Activated B cell treated with CpG ODN at 0.5 μM for 24 hours (primary cell): ENCODE results near the gene EXT2. TPM values are rescaled to one million over a fixed set of nuclear protein-coding genes. Genes with fewer than 3 reads are reported as not detected.

Experiments used
- ATAC-seq: fragments of 200-7000 bp; cut with Tn5 transposase; one replicate; pipeline ENCODE4 v1.10.0; 2021; ENCODE audit warnings: low read depth, mild to moderate bottlenecking, moderate library complexity
- CTCF ChIA-PET: fragments of 350-600 bp; sonication (Branson Sonifier 250); formaldehyde crosslinking; loops from one replicate; lab custom pipeline; 2021; ENCODE audit warnings: antibody characterized with exemption; lab: Charles Lee
- POLR2A ChIA-PET: fragments of 350-600 bp; sonication (Branson Sonifier 250); formaldehyde crosslinking; loops from one replicate; lab custom pipeline; 2021; ENCODE audit warnings: antibody characterized with exemption; lab: Charles Lee
- DNase-seq: peaks from one replicate; pipeline ENCODE4 v3.0.0; 2022
- H3K27ac Mint-ChIP-seq: one replicate; pipeline ENCODE4 v1.8.0; 2020; ENCODE audit warnings: mixed read lengths
- H3K27me3 Mint-ChIP-seq: one replicate; pipeline ENCODE4 v1.8.0; 2021; ENCODE audit warnings: mixed read lengths
- H3K36me3 Mint-ChIP-seq: one replicate; pipeline ENCODE4 v1.8.0; 2021; ENCODE audit warnings: low read depth, mixed read lengths
- H3K4me1 Mint-ChIP-seq: one replicate; pipeline ENCODE4 v1.8.0; 2021; ENCODE audit warnings: mixed read lengths
- H3K4me3 Mint-ChIP-seq: one replicate; pipeline ENCODE4 v1.8.0; 2020; ENCODE audit warnings: mild to moderate bottlenecking, mixed read lengths
- H3K9me3 Mint-ChIP-seq: one replicate; pipeline ENCODE4 v1.8.0; 2020; ENCODE audit warnings: mixed read lengths
- CTCF ChIP-seq: fragments of 200-600 bp; IDR thresholded peaks from one replicate; pipeline ENCODE4 v1.8.0; 2022; ENCODE audit warnings: antibody characterized with exemption, mild to moderate bottlenecking
- intact Hi-C: fragments of 100-400 bp; cut with micrococcal nuclease; formaldehyde crosslinking; loops from one replicate; pipeline ENCODE4 v1.15.1; 2024
- total RNA-seq: library from RNA; stranded (reverse); gene quantifications from 2 replicates; pipeline ENCODE4 v1.2.3, GENCODE V29; 2022

EXT2 gene
- total RNA-seq, 1 donor from 2014 or later: 22.1 TPM

DNA sequence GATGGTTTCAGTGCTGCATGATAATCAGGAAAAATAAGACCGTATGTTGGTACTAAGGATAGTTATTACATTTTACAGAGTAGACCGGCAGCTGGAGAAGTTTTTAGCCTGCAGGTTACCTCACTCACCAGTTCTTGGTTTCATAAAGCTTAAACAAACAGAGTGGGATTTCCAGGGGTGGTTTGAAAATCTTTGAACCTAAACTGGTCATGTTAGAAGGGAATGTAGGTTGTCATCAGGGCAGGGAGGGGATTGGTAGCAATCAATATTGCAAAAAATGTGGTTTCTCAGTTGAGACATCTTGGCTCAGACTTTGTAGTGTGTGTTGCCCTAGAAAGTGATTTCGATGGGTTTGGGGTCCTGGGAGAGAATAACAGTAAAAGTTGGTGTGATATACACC lies 17.5 kb downstream of the EXT2 start:
- Mint-ChIP-seq H3K4me1 (peaks cover 5% of the 10 kb centered on the region), H3K9me3 (no peaks in the 10 kb centered on the region), H3K27ac (no peak overlapping the region), H3K27me3 (no peaks in the 10 kb centered on the region), H3K4me3 (no peak overlapping the region), H3K36me3 (peaks cover 64% of the 10 kb centered on the region)
- no peak for DNase-seq
- TF ChIP-seq CTCF: no peak
- POLR2A ChIA-PET: no interaction called here
- CTCF ChIA-PET: no interaction called here
- no peak for ATAC-seq
- intact Hi-C loops: loop anchor here (10.0 kb wide), 1 partner anchor 512 kb away; no protein-coding TSS in a partner anchor

- DNase-seq (no peak), ATAC-seq (no peak)
- H3K9me3 Mint-ChIP-seq: no peaks in the 10 kb centered on the region
- intact Hi-C loops: loop anchor here (10.0 kb wide), 1 partner anchor 511 kb away; no protein-coding TSS in a partner anchor
- ChIA-PET CTCF (interaction anchor here (1.3 kb wide), 1 partner anchor 10 kb away, joined by 3 read pairs; no protein-coding TSS in a partner anchor), POLR2A (no interaction called here)
- H3K4me3 Mint-ChIP-seq: no peak overlapping the region
- H3K4me1 Mint-ChIP-seq: peaks cover 5% of the 10 kb centered on the region
- H3K27ac Mint-ChIP-seq: no peak overlapping the region
- TF ChIP-seq CTCF: no peak
- H3K36me3 Mint-ChIP-seq: peaks cover 62% of the 10 kb centered on the region
- no peaks in the 10 kb centered on the region for H3K27me3 Mint-ChIP-seq
These were observed 18.1 kb downstream of the EXT2 start for GRCh38 chr11:44113572-44113971.

- DNase-seq (no peak), ATAC-seq (no peak)
- Mint-ChIP-seq H3K4me1 (no peaks in the 10 kb centered on the region), H3K36me3 (peaks cover 76% of the 10 kb centered on the region), H3K27ac (no peak overlapping the region), H3K27me3 (no peaks in the 10 kb centered on the region), H3K9me3 (no peaks in the 10 kb centered on the region), H3K4me3 (no peak overlapping the region)
- ChIA-PET CTCF (no interaction called here), POLR2A (no interaction called here)
- TF ChIP-seq CTCF: no peak
- intact Hi-C loops: loop anchor here (10.0 kb wide), 1 partner anchor 508 kb away; no protein-coding TSS in a partner anchor
These were observed 20.9 kb downstream of the EXT2 start for GRCh38 chr11:44116234-44116830.

DNA sequence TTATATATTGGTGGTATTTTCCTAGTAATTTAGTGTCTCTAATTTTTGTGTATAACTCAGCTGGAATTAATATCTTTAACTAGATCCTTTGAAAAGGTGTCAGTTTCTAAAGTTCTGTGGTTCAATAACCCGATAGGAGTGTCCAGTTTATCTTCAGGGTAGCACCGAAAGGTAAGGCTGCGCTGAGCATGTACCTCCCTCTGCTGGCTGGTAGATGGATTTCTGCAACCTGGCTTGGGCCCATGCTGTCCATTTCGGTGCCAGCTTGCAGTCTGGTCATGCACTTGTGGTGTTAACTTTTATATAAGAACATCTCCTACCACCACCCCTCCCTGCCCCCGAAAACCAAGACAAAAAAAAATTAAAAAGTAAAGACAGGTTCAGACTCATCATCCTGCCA lies 24.7 kb downstream of the EXT2 start:
- Mint-ChIP-seq H3K4me1 (no peaks in the 10 kb centered on the region), H3K27me3 (no peaks in the 10 kb centered on the region), H3K36me3 (peaks cover 65% of the 10 kb centered on the region), H3K27ac (no peak overlapping the region), H3K4me3 (no peak overlapping the region), H3K9me3 (no peaks in the 10 kb centered on the region)
- intact Hi-C loops: no loop called here
- POLR2A ChIA-PET: no interaction called here
- ATAC-seq: no peak
- no peak for DNase-seq
- TF ChIP-seq CTCF: no peak
- CTCF ChIA-PET: interaction anchor here (0.9 to 1.8 kb wide), 3 partner anchors 15 to 26 kb away, joined by 3 to 8 read pairs (median 4); no protein-coding TSS in a partner anchor

DNA sequence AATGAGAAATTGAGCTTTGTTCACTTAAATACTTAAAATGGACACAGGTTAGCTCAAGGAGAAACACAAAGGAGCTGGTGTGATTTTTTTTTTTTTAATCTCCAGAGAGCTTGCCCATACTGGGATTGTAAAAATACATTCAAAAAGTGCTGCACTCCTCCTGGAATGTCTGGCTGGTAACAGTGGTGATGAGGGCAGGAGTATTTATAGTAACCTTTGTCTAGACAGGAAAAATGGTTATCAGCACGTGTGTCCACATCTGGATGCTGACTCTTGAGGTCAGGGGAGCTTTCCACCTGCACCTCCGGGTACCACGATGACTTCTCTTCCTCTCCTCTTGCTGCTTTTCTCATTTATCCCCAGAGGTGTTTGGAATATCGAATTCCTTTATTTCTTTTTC lies 30.1 kb downstream of the EXT2 start:
- intact Hi-C loops: no loop called here

More for the DNA sequence above, 30.1 kb downstream of the EXT2 start:
- H3K27me3 Mint-ChIP-seq: no peaks in the 10 kb centered on the region
- no peaks in the 10 kb centered on the region for H3K4me1 Mint-ChIP-seq
- no peak for ATAC-seq
- peaks cover 79% of the 10 kb centered on the region for H3K36me3 Mint-ChIP-seq
- POLR2A ChIA-PET: no interaction called here
- no peak for DNase-seq
- no peak overlapping the region for H3K27ac Mint-ChIP-seq
- H3K9me3 Mint-ChIP-seq: no peaks in the 10 kb centered on the region
- no peak overlapping the region for H3K4me3 Mint-ChIP-seq
- CTCF ChIA-PET: no interaction called here
- no peak for TF ChIP-seq CTCF
